Measurements from ENCODE around the gene CFAP69. TPM values are rescaled to one million over a fixed set of nuclear protein-coding genes. Genes with fewer than 3 reads are reported as not detected.
"Not testable (repeated sequence)": the region's sequence is repeated elsewhere in the genome, so short reads cannot be mapped to it uniquely, and the experiment has no call there.

CFAP69 gene
- total and polyA plus RNA-seq, 2 donors (not counting 1 experiment from before 2014, with no cell fraction given): 1.3 to 7.1 TPM

- no peak for DNase-seq (ENCODE audit: low read depth in 2 of 2)
- H3K4me3 ChIP-seq (replicated peaks in 1 of 4; ENCODE audit: control extremely low read depth in 1 of 4, insufficient read depth in 1 of 4, low read depth in 3 of 4, low read length in 4 of 4): no peak overlapping the region
- H3K4me1 ChIP-seq (ENCODE audit: control insufficient read depth, extremely low read depth, insufficient read depth, low read length): no peaks in the 10 kb centered on the region
- H3K27ac ChIP-seq (ENCODE audit: insufficient read depth, low read length): no peak overlapping the region
- H3K4me2 ChIP-seq (ENCODE audit: extremely low read depth, insufficient read depth, low read length): no peak overlapping the region
- H2AFZ ChIP-seq (ENCODE audit: low read length): no peak overlapping the region
- H3K36me3 ChIP-seq (ENCODE audit: control insufficient read depth, insufficient read depth, low read length): no peaks in the 10 kb centered on the region
- H3K9ac ChIP-seq (ENCODE audit: insufficient read depth, low read length): no peak overlapping the region
- no peaks in the 10 kb centered on the region for H3K79me2 ChIP-seq (ENCODE audit: control insufficient read depth, insufficient read depth, low read length)
- H3K9me3 ChIP-seq (ENCODE audit: control insufficient read depth, insufficient read depth, low read depth, low read length): no peaks in the 10 kb centered on the region
- no peak for TF ChIP-seq CTCF (conservative IDR thresholded peaks at IDR 0.05 in 1 of 2, IDR thresholded peaks at IDR 0.05 in 1 of 2; ENCODE audit: low read depth in 1 of 2, low read length in 2 of 2)
- no peak for TF ChIP-seq EZH2 (IDR thresholded peaks at IDR 0.05; ENCODE audit: low read length, missing control alignments)
- no peaks in the 10 kb centered on the region for H4K20me1 ChIP-seq (ENCODE audit: control insufficient read depth, extremely low read depth, insufficient read depth, low read length)
- peaks cover 9% of the 10 kb centered on the region for H3K27me3 ChIP-seq (ENCODE audit: control insufficient read depth, insufficient read depth, low read length)
These were observed 77.9 kb downstream of the CFAP69 start for GRCh38 chr7:90322837-90323236.

GRCh38 chr7:90326500-90326899 lies 81.5 kb downstream of the CFAP69 start:
- no peaks in the 10 kb centered on the region for H3K79me2 ChIP-seq (ENCODE audit: control insufficient read depth, insufficient read depth, low read length)
- no peaks in the 10 kb centered on the region for H4K20me1 ChIP-seq (ENCODE audit: control insufficient read depth, extremely low read depth, insufficient read depth, low read length)
- no peaks in the 10 kb centered on the region for H3K9me3 ChIP-seq (ENCODE audit: control insufficient read depth, insufficient read depth, low read depth, low read length)
- H3K4me3 ChIP-seq (replicated peaks in 1 of 4; ENCODE audit: control extremely low read depth in 1 of 4, insufficient read depth in 1 of 4, low read depth in 3 of 4, low read length in 4 of 4): no peak overlapping the region
- no peak overlapping the region for H3K27ac ChIP-seq (ENCODE audit: insufficient read depth, low read length)
- peaks cover 9% of the 10 kb centered on the region for H3K27me3 ChIP-seq (ENCODE audit: control insufficient read depth, insufficient read depth, low read length)
- H3K36me3 ChIP-seq (ENCODE audit: control insufficient read depth, insufficient read depth, low read length): no peaks in the 10 kb centered on the region
- no peak for TF ChIP-seq CTCF (conservative IDR thresholded peaks at IDR 0.05 in 1 of 2, IDR thresholded peaks at IDR 0.05 in 1 of 2; ENCODE audit: low read depth in 1 of 2, low read length in 2 of 2)
- no peak for TF ChIP-seq EZH2 (IDR thresholded peaks at IDR 0.05; ENCODE audit: low read length, missing control alignments)
- no peak overlapping the region for H3K4me2 ChIP-seq (ENCODE audit: extremely low read depth, insufficient read depth, low read length)
- H3K9ac ChIP-seq (ENCODE audit: insufficient read depth, low read length): no peak overlapping the region
- no peak overlapping the region for H2AFZ ChIP-seq (ENCODE audit: low read length)
- no peaks in the 10 kb centered on the region for H3K4me1 ChIP-seq (ENCODE audit: control insufficient read depth, extremely low read depth, insufficient read depth, low read length)
- no peak for DNase-seq (ENCODE audit: low read depth in 2 of 2)

GRCh38 chr7:90334193-90334843 lies 89.3 kb downstream of the CFAP69 start:
- Histone ChIP-seq H3K27me3 (ENCODE audit: control insufficient read depth, insufficient read depth, low read length) (no peaks in the 10 kb centered on the region), H2AFZ (ENCODE audit: low read length) (no peak overlapping the region), H4K20me1 (ENCODE audit: control insufficient read depth, extremely low read depth, insufficient read depth, low read length) (no peaks in the 10 kb centered on the region), H3K79me2 (ENCODE audit: control insufficient read depth, insufficient read depth, low read length) (no peaks in the 10 kb centered on the region), H3K27ac (ENCODE audit: insufficient read depth, low read length) (no peak overlapping the region), H3K36me3 (ENCODE audit: control insufficient read depth, insufficient read depth, low read length) (no peaks in the 10 kb centered on the region), H3K4me3 (replicated peaks in 1 of 4; ENCODE audit: control extremely low read depth in 1 of 4, insufficient read depth in 1 of 4, low read depth in 3 of 4, low read length in 4 of 4) (no peak overlapping the region), H3K9ac (ENCODE audit: insufficient read depth, low read length) (no peak overlapping the region), H3K9me3 (ENCODE audit: control insufficient read depth, insufficient read depth, low read depth, low read length) (no peaks in the 10 kb centered on the region), H3K4me1 (ENCODE audit: control insufficient read depth, extremely low read depth, insufficient read depth, low read length) (no peaks in the 10 kb centered on the region), H3K4me2 (ENCODE audit: extremely low read depth, insufficient read depth, low read length) (no peak overlapping the region)
- no peak for TF ChIP-seq EZH2 (IDR thresholded peaks at IDR 0.05; ENCODE audit: low read length, missing control alignments)
- TF ChIP-seq CTCF (conservative IDR thresholded peaks at IDR 0.05 in 1 of 2, IDR thresholded peaks at IDR 0.05 in 1 of 2; ENCODE audit: low read depth in 1 of 2, low read length in 2 of 2): no peak
- DNase-seq (ENCODE audit: low read depth in 2 of 2): no peak

GRCh38 chr7:90334926-90335325 lies 90.0 kb downstream of the CFAP69 start:
- H3K4me3 ChIP-seq (replicated peaks in 1 of 4; ENCODE audit: control extremely low read depth in 1 of 4, insufficient read depth in 1 of 4, low read depth in 3 of 4, low read length in 4 of 4); H3K4me2 ChIP-seq (ENCODE audit: extremely low read depth, insufficient read depth, low read length); H3K4me1 ChIP-seq (ENCODE audit: control insufficient read depth, extremely low read depth, insufficient read depth, low read length); DNase-seq (ENCODE audit: low read depth in 2 of 2); H2AFZ ChIP-seq (ENCODE audit: low read length); H3K27ac ChIP-seq (ENCODE audit: insufficient read depth, low read length); H3K9me3 ChIP-seq (ENCODE audit: control insufficient read depth, insufficient read depth, low read depth, low read length); H3K36me3 ChIP-seq (ENCODE audit: control insufficient read depth, insufficient read depth, low read length); H3K9ac ChIP-seq (ENCODE audit: insufficient read depth, low read length); H4K20me1 ChIP-seq (ENCODE audit: control insufficient read depth, extremely low read depth, insufficient read depth, low read length); H3K27me3 ChIP-seq (ENCODE audit: control insufficient read depth, insufficient read depth, low read length); H3K79me2 ChIP-seq (ENCODE audit: control insufficient read depth, insufficient read depth, low read length): not testable (repeated sequence)
